ENCODE measurements around the gene SRCAP.

Gene SRCAP

DNA sequence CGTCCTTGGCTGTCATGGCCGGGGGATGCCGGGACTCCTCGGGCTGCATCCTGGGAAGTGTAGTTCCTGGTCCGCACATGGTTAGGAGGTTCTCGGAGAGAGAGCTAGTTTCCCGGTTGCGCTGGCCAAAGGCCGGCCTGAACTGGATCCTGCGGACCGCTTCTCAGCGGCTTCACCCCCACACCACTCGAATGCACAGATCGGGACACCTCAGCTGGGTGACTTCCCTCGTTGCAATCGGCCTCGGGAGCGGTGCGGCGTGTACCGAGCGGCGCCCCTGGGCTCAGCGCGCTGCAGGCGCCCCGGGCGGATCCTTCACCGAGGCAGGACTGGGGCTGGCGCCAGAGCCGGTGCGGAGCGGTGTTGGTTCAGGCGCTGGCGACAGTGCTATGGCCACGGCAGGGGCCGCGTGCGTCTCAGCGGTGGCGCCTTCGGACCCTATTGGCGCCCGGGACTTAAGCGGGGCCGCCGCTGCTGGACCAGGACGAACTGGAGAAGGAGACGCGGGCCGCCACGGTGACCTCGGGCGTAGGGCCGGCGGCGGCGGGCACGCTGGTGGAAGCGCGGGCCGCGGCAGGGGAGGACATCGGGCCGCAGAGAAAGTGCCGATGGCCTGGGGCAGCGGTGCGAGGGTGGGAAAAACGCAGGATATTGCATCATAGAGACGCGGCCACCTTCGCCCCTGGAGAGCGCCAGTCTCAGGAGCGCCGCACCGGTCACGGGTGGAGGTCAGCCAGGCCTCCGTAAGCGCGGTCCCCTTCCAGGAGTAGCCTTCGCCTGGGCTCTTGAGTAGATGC is 76.6 kb downstream of the SRCAP start:
- TF ChIP-seq ELF4 (IDR thresholded peaks at IDR 0.05) (peak; percentile 74; the same call in 1 of the 2 replicates), FOXM1 (IDR thresholded peaks at IDR 0.05; ENCODE audit: borderline replicate concordance) (no peak), L3MBTL2 (conservative IDR thresholded peaks at IDR 0.05) (peak; percentile 85), CTBP1 (IDR thresholded peaks at IDR 0.05; ENCODE audit: borderline replicate concordance) (no peak)
- ChIA-PET POLR2A (interaction anchor here (0.5 to 22.0 kb wide), 26 partner anchors 8 to 346 kb away, joined by 3 to 599 read pairs (median 4); partner anchors contain the start of genes CFAP119, CTF1, DCTPP1 and PHKG2), CTCF (interaction anchor here (0.6 to 1.0 kb wide), 2 partner anchors 39 to 69 kb away, joined by 4 to 5 read pairs; no protein-coding TSS in a partner anchor)
- DNase-seq (ENCODE audit: extremely low spot score), result peak; percentile 97

DNA sequence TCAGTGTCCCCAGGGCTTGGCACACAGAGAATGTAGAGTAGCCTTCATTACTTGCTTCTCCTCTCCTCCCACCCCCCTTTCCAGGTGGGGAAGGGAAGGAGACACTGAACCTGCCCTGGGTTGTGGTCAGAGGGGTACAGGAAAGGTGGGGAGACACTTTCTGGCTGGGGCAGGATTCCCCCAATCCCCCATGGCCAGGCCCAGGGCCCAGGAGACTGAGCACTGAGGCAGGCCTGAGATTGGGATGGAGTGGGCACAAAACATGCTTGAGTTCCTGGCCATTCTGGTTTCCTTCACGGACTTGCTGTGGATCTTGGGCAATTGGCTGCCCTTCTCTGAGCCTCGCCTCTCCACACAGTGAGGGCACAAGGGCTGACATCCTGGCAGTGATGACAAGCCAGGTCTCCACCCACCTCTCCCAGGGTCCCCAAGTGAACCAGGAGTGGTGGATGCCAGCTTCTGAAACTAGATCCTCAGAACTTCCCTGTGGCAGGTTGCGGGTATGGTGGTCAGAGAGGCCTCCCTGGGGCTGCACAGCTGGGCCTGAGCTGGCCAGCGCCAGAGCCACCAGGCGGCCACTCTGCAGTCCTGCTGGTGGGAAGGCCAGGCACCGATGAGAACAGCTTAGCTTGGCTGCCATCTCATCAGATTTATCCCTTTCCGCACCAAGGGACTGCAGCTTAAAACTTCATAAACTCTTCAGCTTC is 78.8 kb downstream of the SRCAP start:
- CTCF ChIA-PET, result interaction anchor here (0.8 to 1.6 kb wide), 5 partner anchors 22 to 67 kb away, joined by 3 to 7 read pairs (median 3); no protein-coding TSS in a partner anchor
- TF ChIP-seq LEF1 (IDR thresholded peaks at IDR 0.05; ENCODE audit: borderline replicate concordance) (no peak), TARDBP (IDR thresholded peaks at IDR 0.05) (no peak), SUZ12 (IDR thresholded peaks at IDR 0.05) (no peak), ARNT (IDR thresholded peaks at IDR 0.05) (no peak), FOXM1 (IDR thresholded peaks at IDR 0.05; ENCODE audit: borderline replicate concordance) (no peak), ELF4 (IDR thresholded peaks at IDR 0.05) (no peak), CTBP1 (IDR thresholded peaks at IDR 0.05; ENCODE audit: borderline replicate concordance) (no peak), FOXA1 (IDR thresholded peaks at IDR 0.05) (no peak), HDGF (IDR thresholded peaks at IDR 0.05; ENCODE audit: borderline replicate concordance) (no peak), SP1 (IDR thresholded peaks at IDR 0.05) (no peak), L3MBTL2 (conservative IDR thresholded peaks at IDR 0.05) (no peak), FOXK2 (IDR thresholded peaks at IDR 0.05) (no peak), BHLHE40 (IDR thresholded peaks at IDR 0.05; ENCODE audit: borderline replicate concordance) (no peak), ZNF384 (IDR thresholded peaks at IDR 0.05) (no peak), NFRKB (IDR thresholded peaks at IDR 0.05) (no peak)
- TF ChIP-seq, protein P1, sequence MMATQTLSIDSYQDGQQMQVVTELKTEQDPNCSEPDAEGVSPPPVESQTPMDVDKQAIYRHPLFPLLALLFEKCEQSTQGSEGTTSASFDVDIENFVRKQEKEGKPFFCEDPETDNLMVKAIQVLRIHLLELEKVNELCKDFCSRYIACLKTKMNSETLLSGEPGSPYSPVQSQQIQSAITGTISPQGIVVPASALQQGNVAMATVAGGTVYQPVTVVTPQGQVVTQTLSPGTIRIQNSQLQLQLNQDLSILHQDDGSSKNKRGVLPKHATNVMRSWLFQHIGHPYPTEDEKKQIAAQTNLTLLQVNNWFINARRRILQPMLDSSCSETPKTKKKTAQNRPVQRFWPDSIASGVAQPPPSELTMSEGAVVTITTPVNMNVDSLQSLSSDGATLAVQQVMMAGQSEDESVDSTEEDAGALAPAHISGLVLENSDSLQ (IDR thresholded peaks at IDR 0.05), result no peak
- DNase-seq (ENCODE audit: extremely low spot score), result no peak
- POLR2A ChIA-PET, result interaction anchor here (0.7 to 22.0 kb wide), 15 partner anchors 8 to 402 kb away, joined by 3 to 599 read pairs (median 6); partner anchors contain the start of genes BCL7C, FUS, PHKG2 and ZNF629

DNA sequence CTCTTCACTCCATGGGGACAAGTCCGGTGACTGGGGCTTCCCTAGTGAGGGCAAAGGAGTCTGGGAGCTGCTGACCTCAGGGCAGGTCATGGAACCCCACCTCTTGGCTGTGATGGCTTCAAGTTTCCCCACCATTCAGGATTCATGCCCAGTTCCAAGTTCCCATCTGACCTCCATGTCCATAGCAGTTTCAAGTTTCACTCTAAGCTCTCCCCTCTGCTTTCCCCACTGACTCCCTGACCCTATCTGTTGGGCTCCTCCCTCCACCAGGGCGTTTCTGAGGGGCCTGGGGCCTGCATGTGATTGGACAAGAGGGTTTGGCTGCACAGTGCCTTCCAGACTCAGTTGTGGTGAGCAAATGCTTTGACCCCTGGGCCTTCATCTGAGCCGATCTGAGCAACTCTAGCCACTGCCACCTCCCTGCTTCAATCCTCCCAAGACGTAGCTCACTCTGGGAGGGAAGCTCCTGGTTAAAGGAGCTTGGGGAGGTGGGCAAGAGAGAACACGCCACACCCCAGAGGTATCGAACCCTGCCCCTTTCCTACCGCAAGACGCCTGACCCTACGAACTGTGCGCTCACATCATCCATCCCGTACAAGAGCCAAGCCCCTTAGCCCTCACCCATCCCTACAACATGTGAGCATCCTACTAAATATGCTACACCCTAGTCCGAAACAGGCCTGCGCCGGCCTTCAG is 79.7 kb downstream of the SRCAP start:
- DNase-seq (ENCODE audit: extremely low spot score), result no peak
- POLR2A ChIA-PET, result interaction anchor here (0.7 to 22.0 kb wide), 14 partner anchors 8 to 401 kb away, joined by 3 to 599 read pairs (median 6); partner anchors contain the start of genes BCL7C, FUS, PHKG2 and ZNF629

DNA sequence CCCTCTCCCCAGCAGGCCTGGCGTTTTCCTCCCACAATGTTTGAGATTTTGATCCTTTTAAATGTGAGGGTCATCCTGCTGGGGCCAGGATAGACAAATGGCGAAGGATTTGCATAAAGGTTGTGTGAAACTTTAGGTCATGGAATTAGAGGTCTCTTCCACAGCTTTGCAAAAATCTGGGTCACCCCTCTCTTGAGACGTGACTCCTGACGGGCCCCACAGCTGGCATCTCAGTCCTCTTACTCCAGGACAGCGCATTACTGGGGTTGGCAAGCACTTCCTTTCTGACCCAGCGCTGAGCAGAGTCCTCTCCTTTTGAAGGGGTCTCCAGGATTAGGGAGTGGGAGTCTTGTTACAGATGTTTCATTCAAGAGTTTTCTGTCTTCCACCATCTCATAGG is 80.6 kb downstream of the SRCAP start:
- ChIA-PET CTCF (no interaction called here), POLR2A (interaction anchor here (1.4 to 22.0 kb wide), 4 partner anchors 9 to 58 kb away, joined by 3 to 599 read pairs (median 18); partner anchors contain the start of gene PHKG2)
- DNase-seq (ENCODE audit: extremely low spot score), result no peak
- TF ChIP-seq ARNT (IDR thresholded peaks at IDR 0.05), result no peak
- TF ChIP-seq SUZ12 (IDR thresholded peaks at IDR 0.05), result no peak
- TF ChIP-seq L3MBTL2 (conservative IDR thresholded peaks at IDR 0.05), result no peak
- no peak for TF ChIP-seq ELF4 (IDR thresholded peaks at IDR 0.05)
- TF ChIP-seq FOXK2 (IDR thresholded peaks at IDR 0.05), result no peak
- no peak for TF ChIP-seq HDGF (IDR thresholded peaks at IDR 0.05; ENCODE audit: borderline replicate concordance)
- no peak for TF ChIP-seq LEF1 (IDR thresholded peaks at IDR 0.05; ENCODE audit: borderline replicate concordance)
- TF ChIP-seq CTBP1 (IDR thresholded peaks at IDR 0.05; ENCODE audit: borderline replicate concordance), result no peak
- TF ChIP-seq BHLHE40 (IDR thresholded peaks at IDR 0.05; ENCODE audit: borderline replicate concordance), result no peak
- no peak for TF ChIP-seq SP1 (IDR thresholded peaks at IDR 0.05)
- TF ChIP-seq ZNF384 (IDR thresholded peaks at IDR 0.05), result no peak
- TF ChIP-seq FOXA1 (IDR thresholded peaks at IDR 0.05), result no peak
- TF ChIP-seq TARDBP (IDR thresholded peaks at IDR 0.05), result no peak
- no peak for TF ChIP-seq FOXM1 (IDR thresholded peaks at IDR 0.05; ENCODE audit: borderline replicate concordance)
- TF ChIP-seq NFRKB (IDR thresholded peaks at IDR 0.05), result no peak
- TF ChIP-seq, protein P1 (IDR thresholded peaks at IDR 0.05), result no peak

More for the DNA sequence above, 79.7 kb downstream of the SRCAP start:
- TF ChIP-seq FOXA1 (IDR thresholded peaks at IDR 0.05) (no peak), ARNT (IDR thresholded peaks at IDR 0.05) (no peak), HDGF (IDR thresholded peaks at IDR 0.05; ENCODE audit: borderline replicate concordance) (no peak), SP1 (IDR thresholded peaks at IDR 0.05) (no peak), LEF1 (IDR thresholded peaks at IDR 0.05; ENCODE audit: borderline replicate concordance) (no peak), ELF4 (IDR thresholded peaks at IDR 0.05) (no peak), CTBP1 (IDR thresholded peaks at IDR 0.05; ENCODE audit: borderline replicate concordance) (no peak), SUZ12 (IDR thresholded peaks at IDR 0.05) (no peak)
- CTCF ChIA-PET, result interaction anchor here (0.6 to 1.6 kb wide), 4 partner anchors 21 to 117 kb away, joined by 3 to 7 read pairs (median 4); no protein-coding TSS in a partner anchor

DNA sequence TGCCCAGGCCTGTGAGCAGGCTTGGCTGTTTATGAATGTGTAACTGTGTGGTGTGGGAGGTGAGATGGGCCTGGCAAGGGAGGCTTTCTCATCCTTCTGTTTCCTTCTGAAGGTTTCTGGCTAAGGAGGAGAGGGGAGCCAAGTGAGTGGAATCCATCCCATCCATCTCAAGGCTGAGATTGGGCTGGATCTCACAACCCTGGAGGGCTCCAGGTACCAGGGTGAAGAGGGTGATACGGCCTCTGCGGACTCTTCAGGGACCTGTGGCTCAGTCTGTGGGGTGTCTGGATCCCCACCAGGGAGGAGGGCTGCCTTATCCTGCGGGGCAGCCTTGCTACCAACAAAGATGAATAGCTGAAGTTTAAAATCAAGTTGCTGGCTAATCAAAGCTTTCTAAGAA is 81.0 kb downstream of the SRCAP start:
- CTCF ChIA-PET, result no interaction called here
- POLR2A ChIA-PET, result interaction anchor here (0.7 to 22.0 kb wide), 4 partner anchors 10 to 29 kb away, joined by 3 to 599 read pairs (median 10); no protein-coding TSS in a partner anchor
- TF ChIP-seq FOXA1 (IDR thresholded peaks at IDR 0.05), result no peak
- TF ChIP-seq HDGF (IDR thresholded peaks at IDR 0.05; ENCODE audit: borderline replicate concordance), result no peak
- TF ChIP-seq ARNT (IDR thresholded peaks at IDR 0.05), result no peak
- TF ChIP-seq ZNF384 (IDR thresholded peaks at IDR 0.05), result no peak
- no peak for TF ChIP-seq SUZ12 (IDR thresholded peaks at IDR 0.05)
- TF ChIP-seq NFRKB (IDR thresholded peaks at IDR 0.05), result no peak
- TF ChIP-seq FOXK2 (IDR thresholded peaks at IDR 0.05), result no peak
- TF ChIP-seq, protein P1 (IDR thresholded peaks at IDR 0.05), result no peak
- no peak for TF ChIP-seq CTBP1 (IDR thresholded peaks at IDR 0.05; ENCODE audit: borderline replicate concordance)
- TF ChIP-seq ELF4 (IDR thresholded peaks at IDR 0.05), result no peak
- no peak for TF ChIP-seq SP1 (IDR thresholded peaks at IDR 0.05)
- no peak for TF ChIP-seq BHLHE40 (IDR thresholded peaks at IDR 0.05; ENCODE audit: borderline replicate concordance)
- TF ChIP-seq LEF1 (IDR thresholded peaks at IDR 0.05; ENCODE audit: borderline replicate concordance), result no peak
- TF ChIP-seq TARDBP (IDR thresholded peaks at IDR 0.05), result no peak
- no peak for TF ChIP-seq FOXM1 (IDR thresholded peaks at IDR 0.05; ENCODE audit: borderline replicate concordance)
- no peak for TF ChIP-seq L3MBTL2 (conservative IDR thresholded peaks at IDR 0.05)

More for the DNA sequence above, 81.0 kb downstream of the SRCAP start:
- no peak for DNase-seq (ENCODE audit: extremely low spot score)
